Fibroblast of lung (primary cell): ENCODE measurements around the gene KAT7.

Experiments used
- CTCF ChIP-seq, 2 donors: IDR thresholded peaks in 1 of 2; conservative IDR thresholded peaks in 1 of 2; 1 replicate in 1 of 2; 2 replicates in 1 of 2; pipeline ENCODE4 v1.5.1; 2011 to 2012; ENCODE audit warnings: low read length in 2 of 2, control low read depth in 1 of 2, inconsistent platforms in 1 of 2, low read depth in 1 of 2, mild to moderate bottlenecking in 1 of 2
- EZH2 ChIP-seq: IDR thresholded peaks from 2 replicates; pipeline ENCODE4 v1.5.1; 2012; ENCODE audit warnings: low read length, control low read depth, mild to moderate bottlenecking; ENCODE audit errors: missing control alignments

GRCh38 chr17:49880291-49881053 is 92.0 kb downstream of the KAT7 start:
- TF ChIP-seq CTCF (conservative IDR thresholded peaks at IDR 0.05 in 1 of 2, IDR thresholded peaks at IDR 0.05 in 1 of 2; ENCODE audit: low read depth in 1 of 2, low read length in 2 of 2) (peak; percentile 87 to 93), EZH2 (no peak)
